ENCODE measurements around the gene CACNA2D2.

Gene CACNA2D2

DNA sequence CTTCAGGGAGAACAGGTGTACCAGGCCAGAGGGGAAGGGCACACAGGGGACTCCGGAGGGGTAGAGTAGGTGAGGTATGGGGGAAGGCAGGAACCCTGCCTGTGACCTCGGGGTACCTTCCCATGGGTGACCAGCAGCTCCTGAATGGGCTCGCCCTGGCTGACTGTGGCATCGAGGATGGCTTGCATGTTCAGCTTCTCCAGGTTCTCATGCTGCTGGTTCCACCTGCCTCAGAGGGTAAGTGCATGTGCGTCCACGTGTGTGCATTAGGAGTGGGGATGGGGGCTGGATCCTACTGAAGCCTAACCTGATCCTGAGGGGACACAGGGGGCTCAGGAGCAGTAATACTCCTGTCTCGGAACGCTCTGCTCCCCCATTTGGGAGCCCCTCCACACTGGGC is 158.4 kb downstream of the CACNA2D2 start:
- Histone ChIP-seq H3K27me3 (ENCODE audit: control insufficient read depth, insufficient read depth, low read length) (peaks cover 52% of the 10 kb centered on the region), H3K36me3 (ENCODE audit: control insufficient read depth, low read depth, low read length) (no peaks in the 10 kb centered on the region), H3K4me3 (ENCODE audit: low read length) (peak overlapping the region; percentile 53), H3K9ac (ENCODE audit: low read length) (no peak overlapping the region), H3K27ac (ENCODE audit: low read length) (no peak overlapping the region), H3K9me3 (ENCODE audit: control insufficient read depth, low read depth, low read length) (no peaks in the 10 kb centered on the region), H3K4me1 (ENCODE audit: control insufficient read depth, low read depth, low read length) (peaks cover under 1% of the 10 kb centered on the region)

DNA sequence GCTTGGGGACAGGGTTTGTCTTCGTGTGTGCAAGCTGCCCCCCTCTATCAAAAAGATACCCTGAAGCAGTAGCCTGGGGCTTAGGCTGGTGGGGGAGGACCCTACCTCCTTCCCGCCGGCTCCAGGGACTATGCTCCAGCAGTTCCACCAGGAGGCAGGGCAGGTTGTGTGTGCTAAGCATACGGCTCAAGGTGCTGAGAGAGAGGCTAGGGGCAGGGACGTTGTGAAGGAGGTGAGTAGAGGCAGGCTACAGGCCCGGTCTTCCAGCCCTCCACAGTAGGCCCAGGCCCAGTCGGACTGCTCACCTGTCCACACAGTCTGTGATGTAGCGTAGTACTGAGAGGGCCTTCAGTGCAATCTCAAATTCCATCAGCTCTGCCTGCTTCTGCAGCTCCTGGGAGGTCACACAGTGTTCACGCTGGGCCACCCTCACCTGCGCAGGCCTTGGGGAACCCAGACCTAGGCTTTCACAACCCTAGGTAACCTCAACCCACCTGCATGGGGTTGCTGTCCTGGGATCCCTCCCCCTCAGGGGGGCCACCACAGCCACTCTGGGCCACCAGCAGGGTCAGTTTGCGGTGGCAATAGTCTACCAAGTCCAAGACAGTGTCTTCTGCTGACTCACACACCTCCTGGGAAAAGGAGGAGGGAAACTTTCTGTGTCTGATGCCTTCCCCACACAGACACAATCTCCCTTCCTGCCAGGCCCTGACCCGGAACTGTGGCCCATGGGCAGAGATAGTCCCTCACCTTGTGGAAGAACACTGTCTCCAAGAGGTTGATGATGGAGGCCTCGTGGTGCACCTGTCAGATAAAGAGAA is 160.4 kb downstream of the CACNA2D2 start:
- Histone ChIP-seq H3K27ac (ENCODE audit: low read length) (no peak overlapping the region), H3K27me3 (ENCODE audit: control insufficient read depth, insufficient read depth, low read length) (peaks cover 71% of the 10 kb centered on the region), H3K9me3 (ENCODE audit: control insufficient read depth, low read depth, low read length) (no peaks in the 10 kb centered on the region), H3K4me1 (ENCODE audit: control insufficient read depth, low read depth, low read length) (no peaks in the 10 kb centered on the region), H3K9ac (ENCODE audit: low read length) (no peak overlapping the region), H3K36me3 (ENCODE audit: control insufficient read depth, low read depth, low read length) (no peaks in the 10 kb centered on the region), H3K4me3 (ENCODE audit: low read length) (no peak overlapping the region)

GRCh38 chr3:50341996-50342650 is 161.3 kb downstream of the CACNA2D2 start:
- H3K4me1 ChIP-seq (ENCODE audit: control insufficient read depth, low read depth, low read length): no peaks in the 10 kb centered on the region
- no peak overlapping the region for H3K4me3 ChIP-seq (ENCODE audit: low read length)
- H3K36me3 ChIP-seq (ENCODE audit: control insufficient read depth, low read depth, low read length): no peaks in the 10 kb centered on the region

DNA sequence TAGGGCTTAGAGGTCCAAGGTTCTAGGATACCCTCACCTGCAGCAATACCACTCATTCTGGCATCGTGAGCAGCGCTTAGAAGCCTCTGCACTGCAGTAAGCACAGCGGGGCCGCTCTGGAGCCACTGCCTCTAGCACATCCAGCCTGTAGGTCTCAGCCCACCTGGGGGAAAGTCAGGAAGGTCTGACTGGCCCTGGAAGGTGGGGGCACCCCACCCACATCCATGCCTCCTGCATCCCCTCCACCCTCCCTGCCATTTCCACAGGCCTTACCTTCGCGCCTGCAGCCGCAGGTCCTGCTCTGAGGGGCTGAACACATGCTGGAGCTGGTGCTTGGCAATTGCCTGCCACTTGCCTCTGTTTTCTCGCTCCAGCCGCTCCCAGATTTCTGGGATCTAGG is 161.9 kb downstream of the CACNA2D2 start:
- no peak overlapping the region for H3K4me3 ChIP-seq (ENCODE audit: low read length)
- no peaks in the 10 kb centered on the region for H3K9me3 ChIP-seq (ENCODE audit: control insufficient read depth, low read depth, low read length)
- H3K36me3 ChIP-seq (ENCODE audit: control insufficient read depth, low read depth, low read length): no peaks in the 10 kb centered on the region
- H3K4me1 ChIP-seq (ENCODE audit: control insufficient read depth, low read depth, low read length): no peaks in the 10 kb centered on the region
- peaks cover 69% of the 10 kb centered on the region for H3K27me3 ChIP-seq (ENCODE audit: control insufficient read depth, insufficient read depth, low read length)
- H3K27ac ChIP-seq (ENCODE audit: low read length): no peak overlapping the region
- H3K9ac ChIP-seq (ENCODE audit: low read length): no peak overlapping the region

More at GRCh38 chr3:50341996-50342650, 161.3 kb downstream of the CACNA2D2 start:
- Histone ChIP-seq H3K27me3 (ENCODE audit: control insufficient read depth, insufficient read depth, low read length) (peaks cover 71% of the 10 kb centered on the region), H3K9ac (ENCODE audit: low read length) (no peak overlapping the region), H3K27ac (ENCODE audit: low read length) (no peak overlapping the region), H3K9me3 (ENCODE audit: control insufficient read depth, low read depth, low read length) (no peaks in the 10 kb centered on the region)

DNA sequence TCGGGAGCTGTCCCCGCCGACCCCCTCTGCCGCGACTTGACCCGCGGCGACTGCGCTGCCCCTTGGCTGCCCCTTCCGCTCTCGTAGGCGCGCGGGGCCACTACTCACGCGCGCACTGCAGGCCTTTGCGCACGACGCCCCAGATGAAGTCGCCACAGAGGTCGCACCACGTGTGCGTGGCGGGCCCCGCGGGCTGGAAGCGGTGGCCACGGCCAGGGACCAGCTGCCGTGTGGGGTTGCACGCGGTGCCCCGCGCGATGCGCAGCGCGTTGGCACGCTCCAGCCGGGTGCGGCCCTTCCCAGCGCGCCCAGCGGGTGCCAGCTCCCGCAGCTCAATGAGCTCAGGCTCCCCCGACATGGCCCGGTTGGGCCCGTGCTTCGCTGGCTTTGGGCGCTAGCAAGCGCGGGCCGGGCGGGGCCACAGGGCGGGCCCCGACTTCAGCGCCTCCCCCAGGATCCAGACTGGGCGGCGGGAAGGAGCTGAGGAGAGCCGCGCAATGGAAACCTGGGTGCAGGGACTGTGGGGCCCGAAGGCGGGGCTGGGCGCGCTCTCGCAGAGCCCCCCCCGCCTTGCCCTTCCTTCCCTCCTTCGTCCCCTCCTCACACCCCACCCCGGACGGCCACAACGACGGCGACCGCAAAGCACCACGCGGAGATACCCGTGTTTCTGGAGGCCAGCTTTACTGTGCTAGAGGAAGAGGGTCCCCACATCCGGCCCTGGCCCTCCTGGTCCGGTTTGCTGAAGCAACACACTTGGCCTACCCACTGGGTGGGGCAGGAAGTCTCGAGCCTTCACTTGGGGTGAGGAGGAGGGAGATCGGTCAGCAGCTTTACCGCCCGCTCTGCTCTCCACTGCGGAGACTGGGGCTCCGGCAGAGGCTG is 162.7 kb downstream of the CACNA2D2 start, which contains the start of gene RASSF1:
Gene RASSF1 (minus strand): TSS at position 389 of the 882 bp plus-strand sequence. CDS start 31 bp downstream, at position 358.
- Histone ChIP-seq H3K4me1 (ENCODE audit: control insufficient read depth, low read depth, low read length) (peaks cover 5% of the 10 kb centered on the region), H3K27me3 (ENCODE audit: control insufficient read depth, insufficient read depth, low read length) (peaks cover 62% of the 10 kb centered on the region), H3K4me3 (ENCODE audit: low read length) (peak within 1 kb of the TSS; percentile 8), H3K36me3 (ENCODE audit: control insufficient read depth, low read depth, low read length) (no peaks in the 10 kb centered on the region), H3K27ac (ENCODE audit: low read length) (no peak within 1 kb of the TSS), H3K9ac (ENCODE audit: low read length) (no peak within 1 kb of the TSS), H3K9me3 (ENCODE audit: control insufficient read depth, low read depth, low read length) (no peaks in the 10 kb centered on the region)

DNA sequence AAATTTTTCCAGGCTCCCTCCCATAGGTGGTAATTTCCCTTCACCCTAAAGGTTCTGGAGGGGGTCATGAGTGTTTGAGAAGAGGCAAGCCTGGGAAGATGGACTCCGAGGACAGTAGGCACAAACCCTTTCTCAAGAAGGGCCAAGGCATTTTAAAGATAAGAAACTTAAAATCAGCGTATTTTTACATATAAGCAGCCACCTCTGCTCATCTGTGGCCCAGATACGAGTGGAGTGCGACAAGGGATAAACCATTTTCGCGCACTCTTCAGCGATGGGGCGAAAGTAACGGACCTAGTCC is 163.3 kb downstream of the CACNA2D2 start:
- Histone ChIP-seq H3K27me3 (ENCODE audit: control insufficient read depth, insufficient read depth, low read length) (peaks cover 59% of the 10 kb centered on the region), H3K4me1 (ENCODE audit: control insufficient read depth, low read depth, low read length) (peaks cover 5% of the 10 kb centered on the region), H3K27ac (ENCODE audit: low read length) (no peak overlapping the region), H3K36me3 (ENCODE audit: control insufficient read depth, low read depth, low read length) (no peaks in the 10 kb centered on the region), H3K9ac (ENCODE audit: low read length) (no peak overlapping the region), H3K9me3 (ENCODE audit: control insufficient read depth, low read depth, low read length) (no peaks in the 10 kb centered on the region), H3K4me3 (ENCODE audit: low read length) (peak overlapping the region; percentile 8)

GRCh38 chr3:50339485-50340146 is 163.8 kb downstream of the CACNA2D2 start:
- Histone ChIP-seq H3K36me3 (ENCODE audit: control insufficient read depth, low read depth, low read length) (no peaks in the 10 kb centered on the region), H3K27me3 (ENCODE audit: control insufficient read depth, insufficient read depth, low read length) (peaks cover 54% of the 10 kb centered on the region), H3K9ac (ENCODE audit: low read length) (no peak overlapping the region), H3K4me3 (ENCODE audit: low read length) (no peak overlapping the region), H3K9me3 (ENCODE audit: control insufficient read depth, low read depth, low read length) (no peaks in the 10 kb centered on the region), H3K4me1 (ENCODE audit: control insufficient read depth, low read depth, low read length) (peaks cover 5% of the 10 kb centered on the region), H3K27ac (ENCODE audit: low read length) (no peak overlapping the region)

DNA sequence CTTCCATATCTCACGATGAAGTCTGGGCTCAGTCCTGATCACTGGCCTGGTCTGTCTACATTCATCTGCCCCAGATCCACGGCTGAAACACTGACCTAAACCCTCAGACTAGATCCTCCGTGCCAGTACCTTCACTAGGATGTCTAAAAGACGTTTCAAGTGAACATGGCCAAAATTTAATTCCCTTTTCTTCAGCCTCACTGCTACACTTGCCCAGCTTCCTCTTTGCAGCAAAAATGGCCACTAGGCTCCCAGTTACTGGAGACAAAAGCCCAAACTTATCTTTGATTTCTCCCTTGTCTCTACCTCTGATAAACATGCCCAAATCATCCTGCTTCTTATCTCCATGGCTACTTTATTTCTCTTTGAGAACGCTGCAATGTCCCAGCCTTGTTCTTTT is 164.5 kb downstream of the CACNA2D2 start:
- Histone ChIP-seq H3K27me3 (ENCODE audit: control insufficient read depth, insufficient read depth, low read length) (peaks cover 53% of the 10 kb centered on the region), H3K36me3 (ENCODE audit: control insufficient read depth, low read depth, low read length) (no peaks in the 10 kb centered on the region), H3K4me1 (ENCODE audit: control insufficient read depth, low read depth, low read length) (peaks cover 5% of the 10 kb centered on the region), H3K9me3 (ENCODE audit: control insufficient read depth, low read depth, low read length) (no peaks in the 10 kb centered on the region), H3K27ac (ENCODE audit: low read length) (no peak overlapping the region), H3K4me3 (ENCODE audit: low read length) (no peak overlapping the region), H3K9ac (ENCODE audit: low read length) (no peak overlapping the region)

- Histone ChIP-seq H3K4me3 (ENCODE audit: low read length) (peak overlapping the region; percentile 74), H3K9me3 (ENCODE audit: control insufficient read depth, low read depth, low read length) (no peaks in the 10 kb centered on the region), H3K9ac (ENCODE audit: low read length) (peak overlapping the region; percentile 81), H3K27me3 (ENCODE audit: control insufficient read depth, insufficient read depth, low read length) (peaks cover 41% of the 10 kb centered on the region), H3K4me1 (ENCODE audit: control insufficient read depth, low read depth, low read length) (peaks cover 5% of the 10 kb centered on the region), H3K27ac (ENCODE audit: low read length) (peak overlapping the region; percentile 68), H3K36me3 (ENCODE audit: control insufficient read depth, low read depth, low read length) (peaks cover 1% of the 10 kb centered on the region)
Measured at GRCh38 chr3:50337175-50337861, 166.1 kb downstream of the CACNA2D2 start.

GRCh38 chr3:50336452-50337174 is 166.8 kb downstream of the CACNA2D2 start:
- Histone ChIP-seq H3K4me1 (ENCODE audit: control insufficient read depth, low read depth, low read length) (peaks cover 5% of the 10 kb centered on the region), H3K9ac (ENCODE audit: low read length) (peak overlapping the region; percentile 81), H3K27me3 (ENCODE audit: control insufficient read depth, insufficient read depth, low read length) (peaks cover 34% of the 10 kb centered on the region), H3K9me3 (ENCODE audit: control insufficient read depth, low read depth, low read length) (no peaks in the 10 kb centered on the region), H3K27ac (ENCODE audit: low read length) (peak overlapping the region; percentile 24), H3K36me3 (ENCODE audit: control insufficient read depth, low read depth, low read length) (peaks cover 8% of the 10 kb centered on the region), H3K4me3 (ENCODE audit: low read length) (peak overlapping the region; percentile 74)

Data from iPS-18a (cell line).